ENCODE data around the gene ITPKC. TPM values are rescaled to one million over a fixed set of nuclear protein-coding genes. Genes with fewer than 3 reads are reported as not detected.

The ITPKC gene
- total and polyA plus RNA-seq, 10 of the 15 experiments (the other 5 are each of a cell fraction or from before 2014, with no cell fraction given), result 0.03 to 6.4 (median 3.5) TPM

- FAIRE-seq (no peak), DNase-seq (ENCODE audit: low read depth, low spot score) (no peak), ATAC-seq (no peak)
- in situ Hi-C loops (cut with MboI), result no loop called here
- H3K4me1 ChIP-seq (ENCODE audit: control insufficient read depth, insufficient read depth, low read length), result peaks cover 13% of the 10 kb centered on the region
- no peak for TF ChIP-seq ASH2L (IDR thresholded peaks at IDR 0.05; ENCODE audit: borderline replicate concordance, low read depth)
- TF ChIP-seq KAT2A (conservative IDR thresholded peaks at IDR 0.05; ENCODE audit: control insufficient read depth, low read depth, low read length), result no peak
- TF ChIP-seq, protein P1, sequence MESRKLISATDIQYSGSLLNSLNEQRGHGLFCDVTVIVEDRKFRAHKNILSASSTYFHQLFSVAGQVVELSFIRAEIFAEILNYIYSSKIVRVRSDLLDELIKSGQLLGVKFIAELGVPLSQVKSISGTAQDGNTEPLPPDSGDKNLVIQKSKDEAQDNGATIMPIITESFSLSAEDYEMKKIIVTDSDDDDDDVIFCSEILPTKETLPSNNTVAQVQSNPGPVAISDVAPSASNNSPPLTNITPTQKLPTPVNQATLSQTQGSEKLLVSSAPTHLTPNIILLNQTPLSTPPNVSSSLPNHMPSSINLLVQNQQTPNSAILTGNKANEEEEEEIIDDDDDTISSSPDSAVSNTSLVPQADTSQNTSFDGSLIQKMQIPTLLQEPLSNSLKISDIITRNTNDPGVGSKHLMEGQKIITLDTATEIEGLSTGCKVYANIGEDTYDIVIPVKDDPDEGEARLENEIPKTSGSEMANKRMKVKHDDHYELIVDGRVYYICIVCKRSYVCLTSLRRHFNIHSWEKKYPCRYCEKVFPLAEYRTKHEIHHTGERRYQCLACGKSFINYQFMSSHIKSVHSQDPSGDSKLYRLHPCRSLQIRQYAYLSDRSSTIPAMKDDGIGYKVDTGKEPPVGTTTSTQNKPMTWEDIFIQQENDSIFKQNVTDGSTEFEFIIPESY (IDR thresholded peaks at IDR 0.05), result no peak
- no peak for TF ChIP-seq RBBP5 (conservative IDR thresholded peaks at IDR 0.05)
- no peaks in the 10 kb centered on the region for H4K20me1 ChIP-seq (ENCODE audit: control insufficient read depth, insufficient read depth)
- BruUV-seq (replicated peaks), result no TSS peak
- H2AFZ ChIP-seq (ENCODE audit: control insufficient read depth, low read depth, low read length), result no peak overlapping the region
- H3K27ac ChIP-seq (ENCODE audit: control insufficient read depth, insufficient read depth), result no peak overlapping the region
- ChIA-PET POLR2A (interaction anchor here (0.6 to 5.1 kb wide), 4 partner anchors 27 to 59 kb away, joined by 4 to 37 read pairs (median 18); partner anchors contain the start of genes ACTMAP, RAB4B and SNRPA), SMC1A (ENCODE audit: uncharacterized antibody, unreplicated experiment) (interaction anchor here (1.0 to 2.9 kb wide), 4 partner anchors 23 to 76 kb away, joined by 3 to 16 read pairs (median 6); partner anchors contain the start of genes EGLN2 and RAB4B), RAD21 (ENCODE audit: unreplicated experiment) (interaction anchor here (1.2 to 2.9 kb wide), 2 partner anchors 33 to 56 kb away, joined by 4 to 13 read pairs; partner anchors contain the start of gene RAB4B), CTCF (interaction anchor here (0.7 to 1.3 kb wide), 3 partner anchors 11 to 97 kb away, joined by 3 to 5 read pairs (median 4); no protein-coding TSS in a partner anchor)
- 92% methylated on average over 9 of the region's 9 CpGs for WGBS (ENCODE audit: insufficient coverage, insufficient replicate concordance, low lambda C conversion rate, missing lambda C conversion rate)
- no peak overlapping the region for H3K4me3 ChIP-seq
- no peaks in the 10 kb centered on the region; a peak in 2 of 4 replicates for H3K36me3 ChIP-seq (ENCODE audit: control insufficient read depth in 2 of 2, insufficient read depth in 2 of 2, low read length in 1 of 2)
- no peak overlapping the region for H3K4me2 ChIP-seq (ENCODE audit: control insufficient read depth, insufficient read depth)
- intact Hi-C loops (cut with micrococcal nuclease; ENCODE audit: unreplicated experiment), result no loop called here
- H3K9me3 ChIP-seq (replicated peaks; ENCODE audit: control insufficient read depth, insufficient read depth, low read length), result no peaks in the 10 kb centered on the region
- peaks cover 26% of the 10 kb centered on the region for H3K79me2 ChIP-seq (ENCODE audit: control insufficient read depth, insufficient read depth, low read length)
- H3K9ac ChIP-seq (ENCODE audit: control insufficient read depth, insufficient read depth, low read length), result no peak overlapping the region
- no peaks in the 10 kb centered on the region for H3K27me3 ChIP-seq (replicated peaks in 1 of 2; ENCODE audit: control insufficient read depth in 2 of 2, insufficient read depth in 2 of 2, low read length in 1 of 2)
Observed at GRCh38 chr19:40721936-40722661, 5.2 kb downstream of the ITPKC start.

All from GM12878 (cell line).